Measurements from ENCODE around the gene IL17RE.
"Not testable (repeated sequence)": the region's sequence is repeated elsewhere in the genome, so short reads cannot be mapped to it uniquely, and the experiment has no call there.

Gene IL17RE

DNA sequence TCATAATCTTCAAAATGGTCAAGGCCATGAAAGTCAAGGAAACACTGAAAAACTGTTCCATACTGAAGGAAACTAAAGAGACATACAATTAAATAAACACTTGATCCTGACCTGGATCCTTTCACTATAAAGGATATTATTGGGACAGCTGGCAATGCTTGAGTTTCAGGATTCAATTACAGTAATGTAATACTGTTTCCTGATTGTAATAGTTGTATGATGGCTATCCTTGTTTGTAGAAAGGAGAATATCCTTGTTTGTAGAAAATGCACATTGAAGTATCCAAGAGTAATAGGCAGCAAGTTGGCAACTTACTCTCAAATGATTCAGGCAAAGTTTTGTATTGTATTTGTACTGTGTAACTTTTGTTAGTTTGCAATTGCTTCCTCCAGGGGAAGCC lies 27.2 kb upstream of the IL17RE start:
- TF ChIP-seq, protein P1, sequence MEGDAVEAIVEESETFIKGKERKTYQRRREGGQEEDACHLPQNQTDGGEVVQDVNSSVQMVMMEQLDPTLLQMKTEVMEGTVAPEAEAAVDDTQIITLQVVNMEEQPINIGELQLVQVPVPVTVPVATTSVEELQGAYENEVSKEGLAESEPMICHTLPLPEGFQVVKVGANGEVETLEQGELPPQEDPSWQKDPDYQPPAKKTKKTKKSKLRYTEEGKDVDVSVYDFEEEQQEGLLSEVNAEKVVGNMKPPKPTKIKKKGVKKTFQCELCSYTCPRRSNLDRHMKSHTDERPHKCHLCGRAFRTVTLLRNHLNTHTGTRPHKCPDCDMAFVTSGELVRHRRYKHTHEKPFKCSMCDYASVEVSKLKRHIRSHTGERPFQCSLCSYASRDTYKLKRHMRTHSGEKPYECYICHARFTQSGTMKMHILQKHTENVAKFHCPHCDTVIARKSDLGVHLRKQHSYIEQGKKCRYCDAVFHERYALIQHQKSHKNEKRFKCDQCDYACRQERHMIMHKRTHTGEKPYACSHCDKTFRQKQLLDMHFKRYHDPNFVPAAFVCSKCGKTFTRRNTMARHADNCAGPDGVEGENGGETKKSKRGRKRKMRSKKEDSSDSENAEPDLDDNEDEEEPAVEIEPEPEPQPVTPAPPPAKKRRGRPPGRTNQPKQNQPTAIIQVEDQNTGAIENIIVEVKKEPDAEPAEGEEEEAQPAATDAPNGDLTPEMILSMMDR (conservative IDR thresholded peaks at IDR 0.05), result no peak
- TF ChIP-seq ZFX (IDR thresholded peaks at IDR 0.05), result no peak
- no peak overlapping the region for H3K27ac ChIP-seq

DNA sequence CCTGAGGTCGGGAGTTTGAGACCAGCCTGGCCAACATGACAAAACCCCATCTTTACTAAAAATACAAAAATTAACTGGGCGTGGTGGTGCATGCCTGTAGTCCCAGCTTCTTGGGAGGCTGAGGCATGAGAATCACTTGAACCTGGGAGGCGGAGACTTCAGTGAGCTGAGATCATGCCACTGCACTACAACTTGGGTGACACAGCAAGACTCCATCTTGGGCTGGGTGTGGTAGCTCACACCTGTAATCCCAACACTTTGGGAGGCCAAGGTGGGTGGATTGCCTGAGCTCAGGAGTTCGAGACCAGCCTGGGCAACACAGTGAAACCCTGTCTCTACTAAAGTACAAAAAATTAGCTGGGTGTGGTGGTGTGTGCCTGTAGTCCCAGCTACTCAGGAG lies 26.4 kb upstream of the IL17RE start:
- H3K27ac ChIP-seq, result not testable (repeated sequence)

DNA sequence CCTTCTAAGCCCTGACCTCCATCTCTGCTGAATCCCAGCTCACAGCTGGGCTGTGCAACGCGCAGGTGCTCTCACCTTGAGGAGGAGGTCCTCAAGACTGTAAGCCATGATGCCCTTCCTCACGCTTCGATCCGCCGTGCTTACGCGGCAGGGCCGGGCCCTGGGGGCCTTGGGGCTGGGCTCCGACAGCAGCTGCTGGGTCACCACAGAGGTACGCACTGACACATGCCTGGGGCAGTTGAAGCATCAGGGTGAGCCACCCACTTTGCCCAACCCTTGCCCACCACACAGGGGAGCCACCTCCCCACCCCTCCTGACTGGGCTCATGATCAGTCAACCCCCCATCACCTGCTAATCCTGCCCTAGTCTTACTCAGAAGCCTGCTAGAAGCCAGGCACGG lies 25.7 kb upstream of the IL17RE start:
- no peak for TF ChIP-seq ZFX (IDR thresholded peaks at IDR 0.05)
- TF ChIP-seq, protein P1 (conservative IDR thresholded peaks at IDR 0.05), result no peak
- H3K27ac ChIP-seq, result no peak overlapping the region

DNA sequence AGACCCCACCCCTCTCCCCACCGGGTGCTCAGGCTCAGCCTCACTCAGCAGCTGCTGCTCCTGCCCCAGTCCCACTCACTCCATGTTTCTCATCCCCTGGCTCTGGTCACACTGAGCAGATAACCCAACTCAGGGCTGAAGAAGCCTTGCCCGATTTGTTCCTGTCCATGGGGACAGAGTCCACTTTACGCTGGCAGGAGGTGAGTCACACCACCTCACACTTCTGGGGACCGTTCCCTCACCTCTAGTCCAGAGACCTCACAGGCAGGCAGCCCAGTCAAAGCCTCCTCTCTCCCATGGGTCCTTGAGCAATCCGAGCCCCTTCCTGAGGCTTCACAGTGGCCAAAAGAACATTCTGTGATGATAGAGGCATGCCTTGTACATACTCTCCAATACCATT lies 23.9 kb upstream of the IL17RE start:
- H3K27ac ChIP-seq, result no peak overlapping the region
- TF ChIP-seq, protein P1 (conservative IDR thresholded peaks at IDR 0.05), result no peak
- no peak for TF ChIP-seq ZFX (IDR thresholded peaks at IDR 0.05)

DNA sequence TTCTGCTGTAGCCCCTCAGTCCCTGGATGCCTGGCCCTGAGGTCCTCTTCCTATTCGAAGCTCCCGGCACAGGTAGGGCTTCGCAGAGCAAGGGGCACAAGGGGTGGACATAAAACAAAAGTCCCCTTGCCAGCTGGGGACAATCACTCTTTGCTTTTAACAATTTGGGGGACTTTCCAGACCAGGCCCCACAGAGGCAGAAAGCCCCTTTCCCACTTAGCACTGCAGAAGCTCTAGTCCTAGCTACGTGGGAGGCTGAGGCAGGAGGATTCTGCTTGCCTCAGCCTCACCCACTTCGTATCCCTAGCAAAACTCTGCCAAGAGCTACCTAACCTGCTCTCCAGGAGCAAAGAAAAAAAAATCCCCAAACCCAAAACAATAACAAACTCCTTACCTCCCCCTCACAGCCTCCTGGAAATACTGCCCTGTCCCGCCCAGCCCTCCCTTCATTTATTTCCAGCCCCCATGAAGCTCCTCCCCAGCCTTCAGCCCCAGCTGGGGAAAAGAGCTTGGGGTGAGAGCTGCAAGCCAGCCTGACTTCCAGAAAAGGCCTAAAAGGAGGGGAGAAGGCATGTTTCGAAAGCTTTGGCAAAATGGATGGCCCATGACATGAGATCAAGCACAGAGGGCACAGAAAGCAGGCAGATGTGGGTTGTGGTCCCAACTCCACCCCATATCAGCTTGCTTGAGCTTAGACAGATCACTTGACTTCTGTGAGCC lies 22.7 kb upstream of the IL17RE start, which contains the start of gene CIDEC:
TSS of gene CIDEC (minus strand) at position 424 of the 720 bp plus-strand sequence. CDS start 1,767 bp downstream, outside the sequence.
- no peak within 1 kb of the TSS for H3K27ac ChIP-seq
- TF ChIP-seq, protein P1 (conservative IDR thresholded peaks at IDR 0.05), result no peak
- TF ChIP-seq ZFX (IDR thresholded peaks at IDR 0.05), result no peak

DNA sequence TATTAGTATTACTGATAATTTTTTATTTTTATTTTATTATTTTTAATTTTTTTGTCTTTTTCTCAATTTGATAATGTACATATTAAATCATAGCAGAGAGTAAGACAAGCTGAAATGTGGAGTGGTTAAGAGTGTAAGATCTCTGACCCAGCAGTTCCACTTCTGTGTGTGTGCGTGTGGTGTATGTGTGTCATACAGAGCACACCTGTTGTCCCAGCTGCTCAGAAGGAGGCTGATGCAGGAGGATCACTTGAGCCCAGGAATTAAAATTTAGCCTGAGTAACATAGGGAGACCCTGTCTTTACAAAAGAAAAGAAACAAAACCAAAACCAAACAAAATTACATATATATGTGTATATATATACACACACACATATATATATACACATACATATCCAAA lies 21.2 kb upstream of the IL17RE start:
- H3K27ac ChIP-seq, result no peak overlapping the region
- no peak for TF ChIP-seq ZFX (IDR thresholded peaks at IDR 0.05)
- TF ChIP-seq, protein P1 (conservative IDR thresholded peaks at IDR 0.05), result no peak

DNA sequence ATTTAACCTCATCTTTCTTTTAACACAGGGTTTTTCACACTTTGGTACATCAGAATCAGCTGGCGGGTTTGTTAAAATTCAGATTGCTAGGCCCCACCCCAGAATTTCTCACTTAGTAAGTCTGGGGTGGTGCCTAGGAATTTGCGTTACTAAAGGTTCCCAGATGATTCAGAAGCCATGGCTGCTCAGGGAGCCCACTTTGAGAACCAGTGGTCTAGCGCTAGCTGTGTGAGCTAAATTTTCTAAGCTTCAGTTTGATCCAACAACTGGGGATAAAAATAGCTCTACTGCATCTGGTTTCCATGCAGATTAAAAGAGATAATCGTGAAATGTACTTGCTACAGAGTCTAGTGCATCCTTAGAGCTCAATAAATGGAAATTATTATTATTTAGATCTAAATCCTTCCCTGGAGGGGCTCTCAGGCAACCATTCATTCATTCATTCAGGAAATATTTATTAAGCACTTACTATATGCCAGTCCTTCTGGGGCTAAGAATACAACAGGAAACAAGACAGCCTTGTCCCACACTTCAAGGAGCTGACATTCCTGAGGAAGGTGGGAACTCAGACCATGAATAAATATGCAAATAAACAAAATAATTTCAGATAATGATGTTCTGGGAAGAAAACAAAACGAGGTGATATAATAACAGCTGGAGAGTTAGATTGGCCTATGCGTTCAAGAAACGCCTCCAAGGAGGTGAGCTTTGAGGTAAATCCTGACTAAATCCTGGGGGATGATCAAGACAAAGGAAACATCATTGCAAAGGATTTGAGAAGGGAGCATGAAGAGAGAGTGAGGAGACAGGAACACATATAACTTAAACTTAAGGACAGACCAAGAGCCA lies 18.7 kb upstream of the IL17RE start:
- H3K27ac ChIP-seq, result no peak overlapping the region

More for the DNA sequence above, 18.7 kb upstream of the IL17RE start:
- TF ChIP-seq, protein P1 (conservative IDR thresholded peaks at IDR 0.05), result no peak
- TF ChIP-seq ZFX (IDR thresholded peaks at IDR 0.05), result no peak

All from C4-2B (cell line).